Mesendoderm (in vitro differentiated cells): ENCODE results near the gene SSNA1.
"Not testable (repeated sequence)": the region's sequence is repeated elsewhere in the genome, so short reads cannot be mapped to it uniquely, and the experiment has no call there.

Experiments used
- DNase-seq: peaks from one replicate; pipeline ENCODE4 v3.0.0; 2013
- H2AK5ac ChIP-seq: 2 replicates; pipeline ENCODE4 v1.6.1; 2013; ENCODE audit warnings: low read length, inconsistent platforms
- H2BK120ac ChIP-seq: 2 replicates; pipeline ENCODE4 v1.6.1; 2013; ENCODE audit warnings: low read depth, mild to moderate bottlenecking, low read length, moderate library complexity, mixed read lengths
- H2BK15ac ChIP-seq: replicated peaks from 2 replicates; pipeline ENCODE4 v1.6.1; 2013; ENCODE audit warnings: low read depth, mild to moderate bottlenecking, moderate library complexity
- H2BK5ac ChIP-seq: 2 replicates; pipeline ENCODE4 v1.6.1; 2013; ENCODE audit warnings: low read length, inconsistent platforms
- H3K18ac ChIP-seq: 2 replicates; pipeline ENCODE4 v1.6.1; 2013; ENCODE audit warnings: mild to moderate bottlenecking, low read length, mixed read lengths
- H3K23ac ChIP-seq: one replicate; pipeline ENCODE4 v1.6.1; 2013; ENCODE audit warnings: low read length
- H3K27ac ChIP-seq: 2 replicates; pipeline ENCODE4 v1.5.1; 2013; ENCODE audit warnings: low read depth, mild to moderate bottlenecking, inconsistent platforms, low read length, moderate library complexity
- H3K27me3 ChIP-seq: 2 replicates; pipeline ENCODE4 v1.6.1; 2013; ENCODE audit warnings: low read length, control low read depth, mild to moderate bottlenecking, inconsistent platforms; ENCODE audit not compliant: insufficient read depth, poor library complexity
- H3K36me3 ChIP-seq: 2 replicates; pipeline ENCODE4 v1.6.1; 2013; ENCODE audit warnings: low read length, inconsistent platforms; ENCODE audit not compliant: control insufficient read depth, insufficient read depth
- H3K4ac ChIP-seq: one replicate; pipeline ENCODE4 v1.6.1; 2013; ENCODE audit warnings: low read depth, mild to moderate bottlenecking, low read length, moderate library complexity
- H3K4me1 ChIP-seq: 2 replicates; pipeline ENCODE4 v1.6.1; 2013; ENCODE audit warnings: low read depth, low read length, inconsistent platforms; ENCODE audit not compliant: control insufficient read depth
- H3K4me2 ChIP-seq: 2 replicates; pipeline ENCODE4 v1.6.1; 2013; ENCODE audit warnings: low read length
- H3K4me3 ChIP-seq: 2 replicates; pipeline ENCODE4 v1.5.1; 2013; ENCODE audit warnings: mild to moderate bottlenecking, low read length
- H3K56ac ChIP-seq: one replicate; pipeline ENCODE4 v1.6.1; 2013; ENCODE audit warnings: low read length
- H3K79me1 ChIP-seq: 2 replicates; pipeline ENCODE4 v1.6.1; 2013; ENCODE audit warnings: low read length, inconsistent platforms
- H3K79me2 ChIP-seq: 2 replicates; pipeline ENCODE4 v1.6.1; 2013; ENCODE audit warnings: mild to moderate bottlenecking, low read length; ENCODE audit not compliant: control insufficient read depth, insufficient read depth
- H3K9ac ChIP-seq: 2 replicates; pipeline ENCODE4 v1.6.1; 2013; ENCODE audit warnings: low read length, inconsistent platforms
- H4K5ac ChIP-seq: one replicate; pipeline ENCODE4 v1.6.1; 2013; ENCODE audit warnings: low read length
- H4K8ac ChIP-seq: one replicate; pipeline ENCODE4 v1.6.1; 2013; ENCODE audit warnings: low read depth, mild to moderate bottlenecking, control low read depth, low read length, moderate library complexity
- WGBS: extraction: QIAGEN DNeasy Blood & Tissue Kit; methylation state at CpG from one replicate; pipeline ENCODE4 v1.1.7; 2013; ENCODE audit warnings: low lambda C conversion rate, missing lambda C conversion rate; ENCODE audit not compliant: insufficient coverage; ENCODE audit errors: extremely low coverage; 5-methylcytosine and 5-hydroxymethylcytosine counted together

SSNA1 gene

GRCh38 chr9:137236238-137236935, 47.9 kb downstream of the SSNA1 start:
- Histone ChIP-seq H4K5ac (no peak overlapping the region), H2BK120ac (no peak overlapping the region), H2BK5ac (no peak overlapping the region), H3K79me2 (peaks cover 3% of the 10 kb centered on the region), H3K4me3 (no peak overlapping the region), H3K4me2 (no peak overlapping the region), H2AK5ac (no peak overlapping the region), H3K36me3 (no peaks in the 10 kb centered on the region), H3K79me1 (peaks cover 6% of the 10 kb centered on the region), H2BK15ac (no peak overlapping the region), H4K8ac (no peak overlapping the region), H3K23ac (no peak overlapping the region), H3K9ac (no peak overlapping the region), H3K4me1 (peaks cover 2% of the 10 kb centered on the region), H3K27ac (no peak overlapping the region), H3K27me3 (no peaks in the 10 kb centered on the region), H3K4ac (no peak overlapping the region), H3K18ac (no peak overlapping the region), H3K56ac (peak overlapping the region; percentile 56)
- DNase-seq, result peak; percentile 83
- WGBS, result no CpG with 5 or more reads among the region's 31 CpGs

GRCh38 chr9:137236936-137237421, 48.5 kb downstream of the SSNA1 start:
- Histone ChIP-seq H2BK120ac (no peak overlapping the region), H3K56ac (peak overlapping the region; percentile 56), H3K4me1 (peaks cover 2% of the 10 kb centered on the region), H4K8ac (no peak overlapping the region), H3K27ac (no peak overlapping the region), H3K79me2 (peaks cover 8% of the 10 kb centered on the region), H3K4me2 (no peak overlapping the region), H3K9ac (no peak overlapping the region), H2BK5ac (no peak overlapping the region), H3K27me3 (no peaks in the 10 kb centered on the region), H3K79me1 (peaks cover 6% of the 10 kb centered on the region), H3K4me3 (no peak overlapping the region), H2BK15ac (no peak overlapping the region), H3K23ac (no peak overlapping the region), H3K18ac (no peak overlapping the region), H4K5ac (no peak overlapping the region), H2AK5ac (no peak overlapping the region), H3K36me3 (no peaks in the 10 kb centered on the region), H3K4ac (no peak overlapping the region)
- no peak for DNase-seq
- no CpG with 5 or more reads among the region's 11 CpGs for WGBS

DNA sequence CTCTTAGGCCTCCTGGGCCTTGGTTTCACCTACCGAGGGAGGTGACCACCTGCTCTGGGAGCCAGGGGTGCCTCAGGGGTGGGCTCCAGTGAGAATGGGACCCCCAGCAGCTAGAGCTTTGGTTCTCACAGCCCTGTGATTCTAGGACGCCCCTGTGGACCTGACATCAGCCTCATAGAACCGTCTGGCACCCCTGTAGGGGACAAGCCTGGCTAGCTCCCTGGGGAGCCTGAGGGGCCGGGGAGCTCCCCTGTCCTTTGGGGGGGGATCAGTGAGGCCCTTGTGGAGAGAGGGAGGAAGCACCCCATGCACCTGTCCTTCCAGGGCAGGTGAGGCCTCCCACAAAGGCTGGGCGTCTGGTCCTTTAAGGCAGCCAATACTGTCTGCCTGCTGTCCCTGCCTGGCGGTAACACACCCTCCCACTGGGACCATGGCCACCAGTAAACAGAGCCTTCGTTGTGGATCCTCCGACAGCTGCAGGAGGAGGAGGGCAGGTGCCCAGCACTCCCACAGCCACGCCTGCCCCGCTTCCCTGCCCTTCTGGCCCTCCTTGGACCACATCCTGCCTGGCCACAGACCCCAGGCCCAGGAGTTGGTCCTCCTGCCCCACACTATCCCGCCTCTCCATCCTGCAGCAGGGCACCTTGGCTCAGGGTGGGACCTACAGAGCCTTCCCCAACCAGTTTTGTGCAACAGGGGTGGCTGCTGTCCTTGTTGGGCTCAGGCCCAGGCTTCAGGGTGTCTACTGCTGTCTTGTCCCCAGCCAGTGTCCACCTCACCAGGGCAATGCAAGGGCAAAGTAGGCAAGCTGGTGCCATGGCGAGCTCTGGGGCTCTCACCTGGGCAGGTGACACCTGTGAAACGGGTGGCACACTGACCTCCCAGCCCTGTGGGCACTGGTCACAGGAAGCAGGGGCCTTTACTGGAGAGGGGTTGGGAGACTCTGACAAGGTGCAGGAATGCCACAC, 49.6 kb downstream of the SSNA1 start:
- H3K27ac ChIP-seq, result no peak overlapping the region
- DNase-seq, result no peak
- H3K4me3 ChIP-seq, result no peak overlapping the region

DNA sequence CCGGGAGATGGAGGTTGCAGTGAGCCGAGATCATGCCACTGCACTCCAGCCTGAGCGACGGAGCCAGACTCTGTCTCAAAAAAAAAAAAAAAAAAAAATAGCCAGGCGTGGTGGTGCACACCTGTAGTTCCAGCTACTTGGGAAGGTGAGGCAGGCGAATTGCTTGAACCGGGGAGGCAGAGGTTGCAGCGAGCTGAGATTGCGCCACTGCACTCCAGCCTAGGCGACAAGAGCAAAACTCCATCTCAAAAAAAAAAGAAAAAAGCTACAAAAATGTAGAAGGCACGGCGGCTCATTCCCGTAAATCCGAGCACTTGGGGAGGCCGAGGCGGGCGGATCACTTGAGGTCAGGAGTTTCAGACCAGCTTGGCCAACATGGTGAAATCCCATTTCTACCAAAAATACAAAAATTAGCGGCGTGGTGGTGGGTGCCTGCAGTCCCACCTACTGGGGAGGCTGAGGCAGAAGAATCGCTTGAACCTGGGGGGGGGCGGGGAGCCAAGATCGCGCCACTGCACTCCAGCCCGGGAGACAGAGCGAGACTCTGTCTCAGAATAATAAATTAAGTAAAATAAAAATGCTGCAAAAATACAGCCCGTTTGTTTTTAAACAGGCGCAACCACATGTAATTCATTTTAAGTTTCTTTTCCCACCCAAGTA, 51.2 kb downstream of the SSNA1 start:
- H3K56ac ChIP-seq, result peak overlapping the region; percentile 99
- peak overlapping the region; percentile 98 for H3K27ac ChIP-seq
- peaks cover 18% of the 10 kb centered on the region for H3K79me2 ChIP-seq
- not testable (repeated sequence) for H3K79me1 ChIP-seq, H2BK15ac ChIP-seq, H2BK5ac ChIP-seq, H3K36me3 ChIP-seq, H4K8ac ChIP-seq, H2BK120ac ChIP-seq, H2AK5ac ChIP-seq, H3K23ac ChIP-seq, H3K4ac ChIP-seq, H4K5ac ChIP-seq, H3K27me3 ChIP-seq, DNase-seq
- H3K9ac ChIP-seq, result peak overlapping the region; percentile 99
- peak overlapping the region; percentile 87 for H3K4me2 ChIP-seq
- H3K4me3 ChIP-seq, result peak overlapping the region; percentile 83
- peaks cover 14% of the 10 kb centered on the region for H3K4me1 ChIP-seq
- peak overlapping the region; percentile 54 for H3K18ac ChIP-seq
- no CpG with 5 or more reads among the region's 27 CpGs for WGBS

More for the DNA sequence above, 49.6 kb downstream of the SSNA1 start:
- H2AK5ac ChIP-seq, result no peak overlapping the region
- H3K18ac ChIP-seq, result no peak overlapping the region
- no peak overlapping the region for H4K8ac ChIP-seq
- no CpG with 5 or more reads among the region's 13 CpGs for WGBS
- no peak overlapping the region for H4K5ac ChIP-seq
- H3K4ac ChIP-seq, result no peak overlapping the region
- peaks cover 9% of the 10 kb centered on the region for H3K79me1 ChIP-seq
- no peak overlapping the region for H3K4me2 ChIP-seq
- H3K23ac ChIP-seq, result no peak overlapping the region
- H3K4me1 ChIP-seq, result peaks cover 4% of the 10 kb centered on the region
- H3K36me3 ChIP-seq, result peaks cover 6% of the 10 kb centered on the region
- H3K56ac ChIP-seq, result peak overlapping the region; percentile 30
- H3K27me3 ChIP-seq, result no peaks in the 10 kb centered on the region
- no peak overlapping the region for H3K9ac ChIP-seq
- H2BK120ac ChIP-seq, result no peak overlapping the region
- no peak overlapping the region for H2BK15ac ChIP-seq
- no peak overlapping the region for H2BK5ac ChIP-seq
- H3K79me2 ChIP-seq, result peaks cover 17% of the 10 kb centered on the region
